Measurements from ENCODE around the gene SAG. TPM values are rescaled to one million over a fixed set of nuclear protein-coding genes. Genes with fewer than 3 reads are reported as not detected.

SAG gene
- total and polyA plus RNA-seq, 2 experiments from 2014 or later, result 0.47 TPM; not detected in 1

GRCh38 chr2:233326500-233326899 is 18.9 kb downstream of the SAG start:
- H3K4me1 ChIP-seq (ENCODE audit: insufficient read depth), result no peaks in the 10 kb centered on the region
- WGBS (ENCODE audit: low lambda C conversion rate, missing lambda C conversion rate), result 93% methylated on average over 8 of the region's 8 CpGs
- H3K4me2 ChIP-seq, result no peak overlapping the region
- no peaks in the 10 kb centered on the region for H3K27me3 ChIP-seq
- no peaks in the 10 kb centered on the region for H3K36me3 ChIP-seq (replicated peaks; ENCODE audit: insufficient read depth, low read depth)
- H3K9me2 ChIP-seq (replicated peaks; ENCODE audit: insufficient read depth), result no peaks in the 10 kb centered on the region
- H3K79me2 ChIP-seq, result no peaks in the 10 kb centered on the region
- H3K4me3 ChIP-seq, result no peak overlapping the region
- H3K27ac ChIP-seq, result no peak overlapping the region
- no peak for TF ChIP-seq EZH2phosphoT487 (IDR thresholded peaks at IDR 0.05; ENCODE audit: low read depth, severe bottlenecking, unreplicated experiment)
- no peak for TF ChIP-seq CTCF (IDR thresholded peaks at IDR 0.05; ENCODE audit: poor library complexity)
- no peak for TF ChIP-seq EZH2 (IDR thresholded peaks at IDR 0.05; ENCODE audit: borderline replicate concordance)
- no peak overlapping the region for H2AFZ ChIP-seq
- DNase-seq (ENCODE audit: low spot score), result no peak
- H3K9me3 ChIP-seq (ENCODE audit: low read depth), result no peaks in the 10 kb centered on the region
- H4K20me1 ChIP-seq (ENCODE audit: insufficient read depth, poor library complexity, severe bottlenecking), result no peaks in the 10 kb centered on the region

- H2AFZ ChIP-seq, result no peak overlapping the region
- no peak for DNase-seq (ENCODE audit: low spot score)
- no peaks in the 10 kb centered on the region for H3K9me3 ChIP-seq (ENCODE audit: low read depth)
- H3K9me2 ChIP-seq (replicated peaks; ENCODE audit: insufficient read depth), result no peaks in the 10 kb centered on the region
- no peaks in the 10 kb centered on the region for H3K36me3 ChIP-seq (replicated peaks; ENCODE audit: insufficient read depth, low read depth)
- no peaks in the 10 kb centered on the region for H3K79me2 ChIP-seq
- no peak overlapping the region for H3K4me2 ChIP-seq
- H4K20me1 ChIP-seq (ENCODE audit: insufficient read depth, poor library complexity, severe bottlenecking), result no peaks in the 10 kb centered on the region
- WGBS (ENCODE audit: low lambda C conversion rate, missing lambda C conversion rate), result 90% methylated on average over 4 of the region's 4 CpGs
- no peaks in the 10 kb centered on the region for H3K27me3 ChIP-seq
- no peak overlapping the region for H3K4me3 ChIP-seq
- no peaks in the 10 kb centered on the region for H3K4me1 ChIP-seq (ENCODE audit: insufficient read depth)
- H3K27ac ChIP-seq, result no peak overlapping the region
- TF ChIP-seq EZH2 (IDR thresholded peaks at IDR 0.05; ENCODE audit: borderline replicate concordance) (no peak), CTCF (IDR thresholded peaks at IDR 0.05; ENCODE audit: poor library complexity) (no peak), EZH2phosphoT487 (IDR thresholded peaks at IDR 0.05; ENCODE audit: low read depth, severe bottlenecking, unreplicated experiment) (no peak)
Measured at GRCh38 chr2:233328922-233329321, 21.3 kb downstream of the SAG start.

GRCh38 chr2:233329489-233330135 is 22.0 kb downstream of the SAG start:
- Histone ChIP-seq H4K20me1 (ENCODE audit: insufficient read depth, poor library complexity, severe bottlenecking) (no peaks in the 10 kb centered on the region), H3K9me3 (ENCODE audit: low read depth) (no peaks in the 10 kb centered on the region), H3K27ac (no peak overlapping the region), H3K4me1 (ENCODE audit: insufficient read depth) (no peaks in the 10 kb centered on the region), H3K4me3 (no peak overlapping the region), H2AFZ (no peak overlapping the region), H3K27me3 (no peaks in the 10 kb centered on the region), H3K79me2 (no peaks in the 10 kb centered on the region), H3K4me2 (no peak overlapping the region), H3K36me3 (replicated peaks; ENCODE audit: insufficient read depth, low read depth) (no peaks in the 10 kb centered on the region), H3K9me2 (replicated peaks; ENCODE audit: insufficient read depth) (no peaks in the 10 kb centered on the region)
- DNase-seq (ENCODE audit: low spot score), result no peak
- WGBS (ENCODE audit: low lambda C conversion rate, missing lambda C conversion rate), result 63% methylated on average over 7 of the region's 7 CpGs
- no peak for TF ChIP-seq EZH2phosphoT487 (IDR thresholded peaks at IDR 0.05; ENCODE audit: low read depth, severe bottlenecking, unreplicated experiment)
- TF ChIP-seq EZH2 (IDR thresholded peaks at IDR 0.05; ENCODE audit: borderline replicate concordance), result no peak
- TF ChIP-seq CTCF (IDR thresholded peaks at IDR 0.05; ENCODE audit: poor library complexity), result no peak

All from hepatocyte (in vitro differentiated cells).